ENCODE results near the gene PC.

The PC gene

DNA sequence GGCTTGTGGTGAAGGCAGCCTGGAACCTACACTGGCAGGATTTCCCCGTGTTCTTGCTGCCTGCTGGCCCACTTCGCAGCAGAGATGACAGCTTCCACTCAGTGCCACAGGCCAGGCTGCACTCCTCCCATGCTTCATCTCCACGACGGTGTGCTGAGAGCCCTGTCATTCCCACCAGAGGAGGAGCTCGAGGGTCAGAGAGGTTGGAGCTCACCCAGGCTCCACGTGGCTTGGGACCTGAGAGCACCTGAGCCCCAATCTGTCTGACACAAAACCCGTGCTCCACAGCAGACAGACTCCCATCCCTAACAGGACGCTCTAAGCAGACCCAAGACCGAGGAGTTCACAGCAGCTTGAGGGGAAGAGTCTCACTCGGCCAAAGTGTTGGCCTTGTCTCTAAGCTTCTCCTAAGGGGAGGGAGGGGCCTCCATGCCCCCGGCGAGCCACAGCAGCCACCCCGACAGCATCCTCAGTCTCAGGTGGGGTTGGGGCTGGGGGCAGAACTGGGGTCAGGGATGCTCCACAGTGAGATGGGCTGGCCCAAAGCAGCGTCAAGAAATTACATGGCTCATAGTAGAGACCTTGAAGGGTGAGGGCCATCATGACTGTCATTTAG lies 90.7 kb downstream of the PC start:
- no peak for DNase-seq (ENCODE audit: low read depth)

DNA sequence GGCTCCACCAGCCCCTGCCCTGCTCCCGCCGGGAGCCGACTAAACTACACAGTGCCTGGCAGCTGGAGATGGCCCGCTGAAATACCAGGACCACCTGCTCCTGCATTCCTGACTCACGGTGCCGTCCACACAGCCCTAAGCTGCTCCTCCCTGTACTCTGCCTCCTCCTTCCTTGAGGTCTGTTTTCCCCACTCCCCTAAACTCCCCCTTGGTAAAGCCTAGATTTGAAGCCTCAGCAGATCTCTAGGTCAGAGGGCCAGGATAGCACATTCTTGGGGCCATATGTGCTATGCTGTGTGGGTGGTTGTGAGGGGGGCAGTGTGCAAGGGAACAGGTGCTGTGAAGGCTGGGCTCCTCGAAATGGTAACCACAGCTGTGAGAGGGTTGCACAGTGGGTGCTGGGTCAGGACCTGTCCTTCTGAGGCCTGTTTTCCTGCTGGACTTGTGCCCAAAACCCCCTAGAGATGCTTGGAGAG lies 91.6 kb downstream of the PC start:
- DNase-seq (ENCODE audit: low read depth), result no peak

DNA sequence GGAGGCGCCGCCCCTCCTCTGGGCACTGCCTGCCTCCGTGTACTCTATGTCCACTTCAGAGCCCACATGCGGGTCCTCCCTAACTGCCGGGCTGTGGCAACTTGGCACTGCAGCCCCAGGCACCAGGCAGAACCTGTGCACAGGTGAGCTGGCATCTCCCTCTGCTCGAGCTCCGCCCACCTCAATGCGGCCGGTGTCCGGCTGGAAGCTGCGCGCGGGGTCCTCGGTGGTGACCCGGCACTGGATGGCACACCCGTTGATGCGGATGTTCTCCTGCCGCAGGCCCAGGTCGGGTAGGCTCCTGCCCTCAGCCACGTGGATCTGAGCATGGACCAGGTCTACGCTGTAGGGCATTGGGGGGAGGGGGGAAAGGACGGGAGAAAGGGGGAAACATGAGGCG lies 92.2 kb downstream of the PC start:
- DNase-seq (ENCODE audit: low read depth), result no peak

DNA sequence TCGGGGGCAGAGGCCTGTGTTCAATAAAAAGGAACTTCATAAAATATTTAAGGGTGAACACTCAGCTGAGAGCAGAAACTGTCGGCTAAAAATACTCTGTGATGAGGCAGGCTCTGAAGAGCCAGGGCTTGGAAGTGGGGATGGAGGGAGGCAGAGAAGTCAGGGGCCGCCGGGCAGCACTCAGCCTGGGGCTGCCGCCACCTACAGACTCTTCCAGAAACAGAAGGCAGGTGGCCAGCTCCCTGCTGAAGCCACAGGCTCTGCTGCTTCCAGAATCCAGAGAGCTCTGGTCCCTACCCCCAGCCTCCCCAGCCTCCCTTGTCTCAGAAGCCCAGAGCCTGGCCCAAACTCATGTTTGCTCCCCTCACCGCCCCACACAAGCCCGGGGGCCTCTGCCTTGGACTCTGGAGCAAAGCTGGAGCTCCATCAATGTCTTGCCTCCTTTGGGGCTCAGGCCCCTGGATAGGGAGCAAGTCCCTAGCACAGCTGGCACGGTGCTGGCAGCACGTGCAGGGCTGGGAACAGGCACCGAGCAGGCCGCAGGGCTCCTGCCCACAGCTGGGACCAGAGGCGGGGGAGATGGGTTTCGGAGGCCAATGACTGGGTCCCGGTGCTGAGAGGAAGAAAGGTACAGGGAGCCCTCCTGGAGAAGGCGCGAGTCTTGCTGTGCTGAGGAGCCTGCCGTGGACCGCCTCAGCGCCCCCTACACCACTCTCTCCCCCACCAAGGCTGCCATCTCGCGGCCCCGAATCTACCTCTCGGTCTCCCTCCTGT lies 93.1 kb downstream of the PC start:
- no peak for DNase-seq (ENCODE audit: low read depth)

DNA sequence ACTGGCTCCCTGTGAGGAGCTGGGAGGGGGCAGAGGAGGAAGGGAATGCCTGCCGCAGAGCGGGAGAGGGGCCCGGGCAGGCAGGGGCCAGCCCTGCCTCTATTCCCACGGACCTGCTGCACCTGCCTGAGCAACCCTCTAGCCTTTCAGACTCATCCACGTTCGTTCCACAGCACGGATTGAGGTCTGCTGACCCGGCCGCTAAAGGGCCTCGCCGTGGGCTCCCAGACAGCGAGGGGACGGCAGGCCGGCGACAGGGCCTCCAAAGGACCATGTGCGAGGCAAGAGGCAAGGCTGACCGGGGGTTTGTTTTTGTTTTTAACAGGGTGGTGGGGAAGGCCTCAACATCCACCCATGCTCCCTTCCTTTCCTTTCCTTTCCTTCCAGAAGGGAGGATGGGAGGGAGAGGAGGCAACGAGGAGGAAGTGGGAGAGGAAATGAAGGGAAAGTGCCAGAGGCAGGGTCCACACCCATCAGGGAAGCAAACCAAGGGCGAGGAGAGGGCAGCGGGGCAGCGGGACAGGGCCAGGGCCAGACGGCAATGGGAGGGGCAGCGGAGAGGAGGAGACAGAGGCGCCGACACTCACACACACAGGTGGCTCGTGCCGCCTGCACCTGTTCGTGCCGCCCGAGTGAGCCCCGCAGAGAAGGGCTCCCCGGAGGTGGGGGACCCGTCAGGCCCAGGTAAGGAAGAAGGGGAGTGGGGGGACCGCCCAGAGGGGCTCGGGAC lies 93.8 kb downstream of the PC start:
- no peak for DNase-seq (ENCODE audit: low read depth)

DNA sequence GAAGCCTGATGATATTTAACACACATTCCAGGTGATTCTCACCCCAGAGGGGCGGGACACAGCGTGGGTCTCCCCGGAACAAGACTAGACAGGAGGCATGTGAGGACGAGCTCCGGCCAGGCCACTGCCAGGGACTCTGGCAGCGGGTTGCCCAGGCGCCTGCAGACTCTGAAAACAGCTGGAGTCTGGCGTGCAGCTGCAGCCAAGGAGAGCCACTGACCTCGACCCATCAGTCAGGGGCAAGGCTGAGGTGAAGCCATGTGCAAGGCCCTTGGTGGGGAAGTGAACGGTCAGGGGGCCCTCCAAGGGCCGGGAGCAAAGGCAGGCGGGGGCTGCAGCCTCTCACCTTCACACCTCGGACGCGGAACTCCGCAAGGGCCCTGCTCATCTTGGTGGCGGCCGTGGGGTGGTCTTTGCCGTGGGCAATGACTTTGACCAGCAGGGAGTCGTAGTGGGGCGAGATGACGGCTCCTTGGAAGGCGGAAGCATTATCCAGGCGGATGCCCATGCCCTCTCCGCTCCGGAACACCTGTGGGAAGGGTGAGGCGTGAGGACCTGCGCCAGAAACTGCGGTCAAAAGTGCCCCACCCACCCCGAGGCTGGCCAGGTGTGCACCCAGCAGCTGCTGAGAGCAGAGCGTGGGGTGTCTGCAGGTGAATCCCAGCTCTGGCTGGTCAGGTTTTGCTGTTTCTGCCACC lies 94.6 kb downstream of the PC start:
- no peak for DNase-seq (ENCODE audit: low read depth)

DNA sequence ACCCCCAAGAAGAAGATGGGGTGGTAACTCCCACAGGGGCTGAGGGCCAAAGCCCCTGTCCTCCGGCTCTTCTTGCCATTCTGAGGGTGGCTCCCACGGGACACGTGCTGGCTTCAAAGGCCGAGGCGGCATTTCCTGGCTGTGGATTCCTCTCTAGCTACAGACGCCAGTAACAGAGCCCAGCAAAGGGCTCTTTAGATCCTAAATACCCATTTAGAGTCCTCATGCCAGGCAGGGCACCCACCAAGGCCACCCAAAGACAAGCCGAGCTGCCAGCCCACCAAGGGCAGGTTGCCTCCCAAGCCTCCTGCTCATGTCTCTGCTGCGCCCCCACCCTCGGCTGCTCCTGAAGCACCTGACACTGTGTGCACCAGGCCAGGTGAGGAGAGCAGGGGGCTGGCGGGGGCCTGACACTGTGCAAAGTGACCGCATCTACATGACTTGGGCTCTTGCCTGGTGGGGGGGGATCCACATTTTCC lies 95.6 kb downstream of the PC start:
- no peak for DNase-seq (ENCODE audit: low read depth)

DNA sequence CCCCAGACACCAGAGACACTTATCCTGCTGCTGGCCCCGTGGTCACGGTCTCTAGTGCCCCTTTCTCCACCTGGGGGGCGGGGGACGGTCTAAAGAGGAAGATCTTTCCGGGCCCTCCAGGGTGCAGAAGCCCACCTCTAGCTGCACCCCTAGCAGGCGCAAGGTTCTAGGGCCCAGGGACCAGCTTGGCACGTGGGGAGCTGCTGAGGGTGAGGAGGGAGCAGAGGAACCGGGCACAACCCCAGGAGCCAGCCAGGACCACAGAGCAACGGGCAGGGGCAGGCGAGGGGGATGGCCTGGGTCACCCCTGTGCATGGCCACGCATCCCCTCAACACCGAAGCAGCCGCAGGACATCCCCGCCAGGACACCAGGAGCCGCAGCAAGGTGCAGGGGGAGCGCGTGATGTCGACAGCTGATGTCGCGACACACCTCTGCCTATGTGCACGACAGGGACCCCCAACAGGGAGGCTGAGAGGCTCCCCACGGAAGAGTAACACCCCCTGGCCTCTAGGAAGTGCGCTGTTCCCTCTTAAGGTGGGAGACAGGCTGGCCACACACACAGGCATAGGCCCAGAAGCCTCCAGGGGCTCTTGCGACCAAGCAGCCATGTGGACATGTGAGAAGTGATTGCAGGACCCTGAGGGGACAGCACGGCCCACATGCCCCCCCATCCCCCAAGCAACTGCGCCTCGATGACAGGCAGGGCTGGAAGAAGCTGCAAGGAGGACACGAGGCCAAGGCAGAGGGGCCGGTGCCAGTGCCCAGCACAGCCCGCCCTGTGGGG lies 96.2 kb downstream of the PC start:
- no peak for DNase-seq (ENCODE audit: low read depth)

DNA sequence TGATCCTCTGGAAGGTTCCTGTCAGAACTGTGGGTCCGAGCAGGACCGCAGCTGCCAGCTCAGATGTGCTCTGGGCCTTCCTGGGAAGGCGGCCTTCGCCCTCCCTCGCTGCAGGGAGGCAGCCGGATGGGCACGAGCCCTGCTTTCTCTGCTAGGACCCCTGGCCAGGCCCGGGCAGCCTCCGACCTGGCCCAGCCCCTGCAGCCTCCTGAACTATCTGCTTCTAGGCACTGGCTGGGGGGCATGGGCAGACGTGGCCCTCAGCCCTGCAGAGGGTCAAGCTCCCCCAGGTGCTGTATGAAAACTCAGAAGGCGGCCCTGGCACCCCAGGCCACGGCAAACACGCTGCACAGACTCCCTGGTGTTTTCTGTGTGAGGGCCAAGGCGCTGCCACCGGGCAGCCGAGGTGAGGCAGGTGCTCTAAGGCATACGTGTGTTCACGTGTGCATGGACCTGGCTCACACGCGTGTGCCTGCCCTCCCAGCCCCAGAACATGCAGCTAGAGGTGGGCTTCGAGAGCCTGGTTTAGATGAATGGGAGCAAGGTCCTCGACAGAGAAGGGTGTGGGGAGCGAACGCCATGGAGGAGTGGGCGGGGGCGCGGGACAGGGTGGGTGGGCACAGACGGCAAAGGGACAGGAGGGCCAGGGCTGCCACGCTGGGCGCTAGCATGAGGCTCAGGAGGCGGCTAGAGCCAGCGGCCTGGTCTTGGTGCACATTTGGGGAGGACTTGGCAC lies 97.0 kb downstream of the PC start:
- no peak for DNase-seq (ENCODE audit: low read depth)

DNA sequence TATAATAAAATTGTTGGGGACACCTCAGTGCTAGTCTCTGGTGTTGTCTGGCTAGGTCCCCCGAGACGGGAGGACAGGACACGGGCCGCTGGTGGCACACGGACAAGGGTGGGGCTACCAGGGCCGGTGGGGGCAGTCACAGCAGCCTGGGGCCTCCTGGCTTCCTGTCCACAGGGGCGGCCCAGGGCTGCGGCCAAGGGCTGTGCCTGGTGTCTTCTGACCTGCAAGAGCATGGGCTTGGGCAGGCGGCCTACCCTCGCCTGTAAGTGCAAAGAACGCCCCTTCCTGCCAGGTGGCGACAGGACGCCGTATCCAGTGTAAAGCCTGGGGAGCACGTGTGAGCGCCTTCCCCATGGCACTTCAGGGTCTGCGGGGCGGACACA lies 97.7 kb downstream of the PC start:
- no peak for DNase-seq (ENCODE audit: low read depth)

DNA sequence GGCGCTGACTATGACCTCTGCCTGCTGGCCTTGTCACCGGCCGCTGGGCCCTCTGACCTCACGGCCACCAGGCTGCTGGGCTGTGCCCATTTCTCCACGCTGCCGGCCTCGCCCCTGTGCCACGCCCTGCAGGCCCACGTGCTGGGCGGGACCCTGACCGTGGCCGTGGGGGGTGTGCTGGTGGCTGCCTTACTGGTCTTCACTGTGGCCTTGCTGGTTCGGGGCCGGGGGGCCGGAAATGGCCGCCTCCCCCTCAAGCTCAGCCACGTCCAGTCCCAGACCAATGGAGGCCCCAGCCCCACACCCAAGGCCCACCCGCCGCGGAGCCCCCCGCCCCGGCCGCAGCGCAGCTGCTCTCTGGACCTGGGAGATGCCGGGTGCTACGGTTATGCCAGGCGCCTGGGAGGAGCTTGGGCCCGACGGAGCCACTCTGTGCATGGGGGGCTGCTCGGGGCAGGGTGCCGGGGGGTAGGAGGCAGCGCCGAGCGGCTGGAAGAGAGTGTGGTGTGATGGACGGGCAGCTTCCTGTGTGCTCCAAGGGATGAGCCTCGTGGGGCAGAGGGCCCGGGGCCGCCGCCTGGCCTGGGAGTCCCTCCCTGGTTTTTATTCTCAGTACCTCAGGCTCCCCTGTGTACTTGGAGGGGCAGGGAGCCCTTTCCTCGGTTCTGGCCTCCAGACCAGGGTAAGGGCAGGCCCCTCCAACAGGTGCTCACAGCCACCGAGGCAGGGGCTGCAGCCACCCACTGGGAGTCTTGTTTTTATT lies 98.3 kb downstream of the PC start:
- no peak for DNase-seq (ENCODE audit: low read depth)

DNA sequence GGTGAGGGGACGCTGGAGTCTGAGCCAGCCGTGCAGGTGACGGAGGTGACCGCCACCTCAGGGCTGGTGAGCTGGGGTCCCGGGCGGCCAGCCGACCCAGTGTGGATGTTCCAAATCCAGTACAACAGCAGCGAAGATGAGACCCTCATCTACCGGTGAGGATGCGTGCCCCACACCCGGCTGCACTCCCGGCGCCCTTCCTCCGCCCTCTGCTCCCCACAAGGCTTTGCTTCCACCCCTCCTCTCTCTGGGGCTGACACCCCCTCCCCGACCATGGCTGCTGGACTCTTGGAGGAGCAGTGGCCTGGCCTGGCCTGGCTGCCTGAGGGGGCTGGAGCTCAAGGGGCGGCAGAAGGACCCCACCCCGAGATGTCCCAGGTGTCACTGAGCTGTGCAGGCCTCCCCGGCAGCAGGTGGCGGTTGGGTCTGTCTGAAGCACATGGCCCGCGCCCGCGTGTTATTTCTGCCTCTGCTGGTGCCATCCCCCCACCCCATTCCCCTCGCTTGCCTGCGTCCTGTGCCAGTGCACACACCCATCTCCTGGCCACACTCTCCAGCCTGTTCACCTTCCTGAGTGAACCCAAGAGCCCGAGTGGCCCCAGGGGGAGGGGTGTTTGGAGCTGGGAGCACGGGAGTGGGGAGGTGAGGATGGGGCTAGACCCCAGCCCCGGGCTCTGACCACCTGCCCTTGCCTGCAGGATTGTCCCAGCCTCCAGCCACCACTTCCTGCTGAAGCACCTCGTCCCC lies 99.1 kb downstream of the PC start:
- no peak for DNase-seq (ENCODE audit: low read depth)

DNA sequence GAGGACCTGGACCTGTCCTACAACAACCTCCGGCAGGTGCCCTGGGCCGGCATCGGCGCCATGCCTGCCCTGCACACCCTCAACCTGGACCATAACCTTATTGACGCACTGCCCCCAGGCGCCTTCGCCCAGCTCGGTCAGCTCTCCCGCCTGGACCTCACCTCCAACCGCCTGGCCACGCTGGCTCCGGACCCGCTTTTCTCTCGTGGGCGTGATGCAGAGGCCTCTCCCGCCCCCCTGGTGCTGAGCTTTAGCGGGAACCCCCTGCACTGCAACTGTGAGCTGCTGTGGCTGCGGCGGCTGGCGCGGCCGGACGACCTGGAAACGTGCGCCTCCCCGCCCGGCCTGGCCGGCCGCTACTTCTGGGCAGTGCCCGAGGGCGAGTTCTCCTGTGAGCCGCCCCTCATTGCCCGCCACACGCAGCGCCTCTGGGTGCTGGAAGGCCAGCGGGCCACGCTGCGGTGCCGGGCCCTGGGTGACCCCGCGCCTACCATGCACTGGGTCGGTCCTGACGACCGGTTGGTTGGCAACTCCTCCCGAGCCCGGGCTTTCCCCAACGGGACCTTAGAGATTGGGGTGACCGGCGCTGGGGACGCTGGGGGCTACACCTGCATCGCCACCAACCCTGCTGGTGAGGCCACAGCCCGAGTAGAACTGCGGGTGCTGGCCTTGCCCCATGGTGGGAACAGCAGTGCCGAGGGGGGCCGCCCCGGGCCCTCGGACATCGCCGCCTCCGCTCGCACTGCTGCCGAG lies 99.8 kb downstream of the PC start:
- no peak for DNase-seq (ENCODE audit: low read depth)

DNA sequence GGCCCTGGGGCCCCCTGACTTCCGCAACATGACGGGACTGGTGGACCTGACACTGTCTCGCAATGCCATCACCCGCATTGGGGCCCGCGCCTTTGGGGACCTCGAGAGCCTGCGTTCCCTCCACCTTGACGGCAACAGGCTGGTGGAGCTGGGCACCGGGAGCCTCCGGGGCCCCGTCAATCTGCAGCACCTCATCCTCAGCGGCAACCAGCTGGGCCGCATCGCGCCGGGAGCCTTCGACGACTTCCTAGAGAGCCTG lies 100.3 kb downstream of the PC start:
- no peak for DNase-seq (ENCODE audit: low read depth)

DNA sequence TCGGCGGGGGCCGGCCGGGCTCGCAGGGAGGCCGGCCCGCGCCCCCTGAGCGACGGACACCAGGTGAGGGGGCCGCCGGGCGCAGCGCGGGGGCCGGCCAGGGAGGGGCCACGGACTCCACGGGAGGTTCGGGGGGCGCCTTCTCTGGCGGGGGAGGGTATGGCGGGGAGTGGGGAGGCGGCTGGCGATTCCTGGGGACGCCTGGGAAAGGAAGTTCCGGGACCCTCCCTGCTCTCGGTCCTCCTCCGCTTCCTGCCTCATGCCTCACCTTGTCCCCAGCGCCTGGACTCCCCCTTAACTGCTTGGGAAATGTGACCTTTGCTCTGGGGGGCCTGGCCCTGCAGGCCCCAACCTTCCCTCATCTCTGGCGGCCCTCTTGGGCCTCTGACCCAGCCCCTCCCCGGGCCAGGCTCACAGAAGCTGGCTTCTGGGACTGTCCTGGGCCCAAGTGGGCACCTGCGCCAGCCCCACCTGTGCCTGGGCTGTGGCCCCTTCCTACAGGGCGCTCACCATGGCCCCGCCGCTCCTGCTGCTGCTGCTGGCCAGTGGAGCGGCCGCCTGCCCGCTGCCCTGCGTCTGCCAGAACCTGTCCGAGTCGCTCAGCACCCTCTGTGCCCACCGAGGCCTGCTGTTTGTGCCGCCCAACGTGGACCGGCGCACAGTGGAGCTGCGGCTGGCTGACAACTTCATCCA lies 100.8 kb downstream of the PC start:
- DNase-seq (ENCODE audit: low read depth), result no peak

DNA sequence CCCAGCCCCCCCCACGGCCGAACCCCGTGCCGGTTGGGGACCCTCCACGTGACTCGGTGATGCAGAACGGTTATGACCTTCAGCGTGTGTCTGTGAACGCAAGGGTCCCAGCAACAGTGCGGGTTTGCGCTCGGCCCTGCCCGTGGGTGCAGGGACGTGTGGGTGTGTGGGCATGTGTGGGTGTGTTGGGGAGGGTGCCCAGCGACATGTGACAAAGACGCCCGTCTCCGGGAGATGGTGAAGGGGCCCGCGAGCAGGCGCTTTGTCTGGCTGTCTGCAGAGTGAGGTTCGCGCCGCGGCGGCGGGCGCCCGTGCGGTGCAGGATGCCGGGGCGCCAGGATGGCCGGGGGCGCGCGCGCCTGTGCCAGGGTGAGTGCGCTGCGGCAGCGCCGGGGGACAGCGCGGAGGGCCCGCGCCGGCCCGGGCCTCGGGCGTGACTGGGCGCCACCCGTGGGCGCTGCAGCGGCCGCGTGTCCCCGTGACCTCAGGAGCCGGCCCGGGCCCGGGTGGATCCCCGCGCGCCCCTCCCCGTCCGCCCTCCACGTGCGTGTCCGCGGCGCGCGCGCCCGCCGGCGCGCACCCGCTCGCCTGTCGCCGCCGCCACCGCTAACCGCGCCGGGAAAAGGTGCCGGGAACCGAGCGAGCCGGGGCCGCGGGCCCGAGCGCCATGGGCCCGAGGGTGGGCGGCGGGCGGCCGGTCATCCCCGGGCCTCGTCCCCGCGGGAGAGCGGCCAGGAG lies 101.5 kb downstream of the PC start, which contains the start of gene LRFN4:
Gene LRFN4, plus strand, starts transcription at position 569 of the 738 bp plus-strand sequence. CDS start 681 bp downstream, outside the sequence.
- no peak for DNase-seq (ENCODE audit: low read depth)
